HepG2 (cell line): ENCODE results near the gene TBC1D16. TPM values are rescaled to one million over a fixed set of nuclear protein-coding genes. Genes with fewer than 3 reads are reported as not detected.

Experiments used
- CCDC6 ChIP-seq: sonication (generic); formaldehyde crosslinking; IDR thresholded peaks from 2 replicates; pipeline ENCODE4 v1.8.1; 2022; ENCODE audit warnings: mild to moderate bottlenecking, missing genetic modification reagents, moderate library complexity
- GATAD1 ChIP-seq: IDR thresholded peaks from 2 replicates; pipeline ENCODE4 v1.6.1; 2016; ENCODE audit warnings: missing genetic modification reagents, missing compliant biosample characterization
- HDAC6 ChIP-seq: fragments of 200-600 bp; sonication (generic); IDR thresholded peaks from 2 replicates; pipeline ENCODE4 v1.7.0; 2017; ENCODE audit warnings: mild to moderate bottlenecking, antibody characterized with exemption, low read length, low read depth
- HNRNPLL ChIP-seq: fragments of 200-400 bp; formaldehyde crosslinking; IDR thresholded peaks from 2 replicates; pipeline ENCODE4 v1.6.1; 2017; ENCODE audit warnings: mild to moderate bottlenecking, low read depth, low read length; ENCODE audit not compliant: poor library complexity, severe bottlenecking
- HOXA7 ChIP-seq: sonication (generic); formaldehyde crosslinking; IDR thresholded peaks from 2 replicates; pipeline ENCODE4 v1.8.1; 2022; ENCODE audit warnings: mild to moderate bottlenecking, missing genetic modification reagents, moderate library complexity
- IRF9 ChIP-seq: sonication (generic); formaldehyde crosslinking; IDR thresholded peaks from 2 replicates; pipeline ENCODE4 v1.8.0; 2022; ENCODE audit warnings: missing genetic modification reagents, mild to moderate bottlenecking, borderline replicate concordance
- KDM3A ChIP-seq: IDR thresholded peaks from 2 replicates; pipeline ENCODE4 v1.6.1; 2018; ENCODE audit warnings: low read depth, missing compliant biosample characterization
- KDM4B ChIP-seq: sonication (generic); formaldehyde crosslinking; IDR thresholded peaks from 2 replicates; pipeline ENCODE4 v1.4.0; 2020; ENCODE audit warnings: missing genetic modification reagents
- KLF9 ChIP-seq: IDR thresholded peaks from 2 replicates; pipeline ENCODE4 v1.6.1; 2016; ENCODE audit warnings: low read depth
- PHF21A ChIP-seq: sonication (generic); formaldehyde crosslinking; IDR thresholded peaks from 2 replicates; pipeline ENCODE4 v1.5.0; 2020; ENCODE audit warnings: mild to moderate bottlenecking, missing genetic modification reagents
- TBX3 ChIP-seq: fragments of 450-650 bp; IDR thresholded peaks from 2 replicates; pipeline ENCODE4 v1.6.1; 2017; ENCODE audit warnings: antibody characterized with exemption, mild to moderate bottlenecking, inconsistent platforms, borderline replicate concordance
- TFDP1 ChIP-seq: IDR thresholded peaks from 2 replicates; pipeline ENCODE4 v1.6.1; 2016; ENCODE audit warnings: missing compliant biosample characterization, missing genetic modification reagents, borderline replicate concordance
- THAP9 ChIP-seq: sonication (generic); formaldehyde crosslinking; IDR thresholded peaks from 2 replicates; pipeline ENCODE4; 2020; ENCODE audit warnings: missing genetic modification reagents, mild to moderate bottlenecking, borderline replicate concordance
- TRAFD1 ChIP-seq: sonication (generic); formaldehyde crosslinking; IDR thresholded peaks from 2 replicates; pipeline ENCODE4 v1.5.1; 2020; ENCODE audit warnings: missing genetic modification reagents, mild to moderate bottlenecking, borderline replicate concordance
- ZFP62 ChIP-seq: sonication (generic); formaldehyde crosslinking; IDR thresholded peaks from 2 replicates; pipeline ENCODE4 v1.4.0; 2020; ENCODE audit warnings: missing genetic modification reagents
- ZIK1 ChIP-seq: sonication (generic); formaldehyde crosslinking; IDR thresholded peaks from 2 replicates; pipeline ENCODE4 v1.5.0; 2020; ENCODE audit warnings: mild to moderate bottlenecking, low read depth, missing genetic modification reagents, borderline replicate concordance
- ZNF121 ChIP-seq: sonication (generic); formaldehyde crosslinking; IDR thresholded peaks from 2 replicates; pipeline ENCODE4 v1.5.0; 2020; ENCODE audit warnings: mild to moderate bottlenecking, missing genetic modification reagents
- ZNF276 ChIP-seq: sonication (generic); formaldehyde crosslinking; IDR thresholded peaks from 2 replicates; pipeline ENCODE4 v1.4.0; 2020; ENCODE audit warnings: mild to moderate bottlenecking, low read depth, missing genetic modification reagents
- ZNF660 ChIP-seq: sonication (generic); formaldehyde crosslinking; IDR thresholded peaks from 2 replicates; pipeline ENCODE4 v1.5.1; 2020; ENCODE audit warnings: mild to moderate bottlenecking, low read depth, missing genetic modification reagents, borderline replicate concordance
- ZNF782 ChIP-seq: sonication (generic); formaldehyde crosslinking; IDR thresholded peaks from 2 replicates; pipeline ENCODE4 v1.4.0; 2020; ENCODE audit warnings: missing genetic modification reagents, mild to moderate bottlenecking, borderline replicate concordance
- polyA plus RNA-seq, 8 experiments: library from polyadenylated mRNA; depleted of rRNA in 3 of 8; stranded (reverse) in 7 of 8; unstranded in 1 of 8; fragments of >200 nt; fragmentation: Illumina TruSeq in 4 of 8; extraction: Trizol in 4 of 8; gene quantifications; 2 replicates each; pipeline versions ENCODE4 v1.2.1 to v1.2.3, GENCODE V29; 2011 to 2016; ENCODE audit warnings: low read depth in 4 of 8, missing spikeins in 1 of 8, mixed read lengths in 1 of 8; ENCODE audit not compliant: insufficient read depth in 1 of 8
- total RNA-seq, 5 experiments: library from RNA; depleted of rRNA; stranded (reverse); fragments of >200 nt; fragmentation: Illumina TruSeq; extraction: Trizol; gene quantifications; 2 replicates each; pipeline ENCODE4 v1.2.3, GENCODE V29; 2016; ENCODE audit warnings: low read depth in 1 of 5

The TBC1D16 gene
- total and polyA plus RNA-seq, 2 of the 13 experiments (the other 11 are each of a cell fraction or from before 2014, with no cell fraction given): 14.9 to 24.9 TPM

GRCh38 chr17:80035937-80036714 lies 454 bp upstream of the TBC1D16 start, which contains the start of gene CCDC40 (continued):
- 0 out of 2 replicates have a peak, but pooled peaks have one; percentile 28 for TF ChIP-seq KDM4B (CRISPR knock-in tag)
- no peak for TF ChIP-seq ZNF121 (CRISPR knock-in tag)
- peak; percentile 71; the same call in 1 of the 2 replicates for TF ChIP-seq TFDP1
- TF ChIP-seq THAP9: 0 out of 2 replicates have a peak, but pooled peaks have one; percentile 7
- no peak for TF ChIP-seq TBX3
- peak; percentile 45; the same call in 1 of the 2 replicates for TF ChIP-seq IRF9 (CRISPR knock-in tag)
- no peak for TF ChIP-seq TRAFD1
- TF ChIP-seq ZIK1 (CRISPR knock-in tag): peak; percentile 47; the same call in 1 of the 2 replicates
- no peak for TF ChIP-seq HNRNPLL
- TF ChIP-seq GATAD1 (CRISPR knock-in tag): no peak
- TF ChIP-seq ZNF782 (CRISPR knock-in tag): no peak
- TF ChIP-seq KDM3A: peak; percentile 10; the same call in 1 of the 2 replicates
- 0 out of 2 replicates have a peak, but pooled peaks have one; percentile 79 for TF ChIP-seq ZNF276 (CRISPR knock-in tag)
- no peak for TF ChIP-seq KLF9 (CRISPR knock-in tag)
- no peak; the same call in 1 of the 2 replicates for TF ChIP-seq CCDC6 (CRISPR knock-in tag)
- TF ChIP-seq HOXA7 (CRISPR knock-in tag): no peak
- no peak; the same call in 1 of the 2 replicates for TF ChIP-seq ZFP62 (CRISPR knock-in tag)
- 0 out of 2 replicates have a peak, but pooled peaks have one; percentile 73 for TF ChIP-seq ZNF660 (CRISPR knock-in tag)
- TF ChIP-seq PHF21A (CRISPR knock-in tag): peak; percentile 78
- no peak for TF ChIP-seq HDAC6
